GM20000 (cell line): ENCODE results near the gene S100A1.

ENCODE experiments used
- DNase-seq: peaks from one replicate; pipeline ENCODE4 v3.0.0; 2012; ENCODE audit warnings: low spot score
- CTCF ChIP-seq: IDR thresholded peaks from 2 replicates; pipeline ENCODE4 v1.5.1; 2012; ENCODE audit warnings: mild to moderate bottlenecking, control low read depth; ENCODE audit errors: extremely low read depth, missing control alignments

The S100A1 gene

GRCh38 chr1:153679337-153680119, 51.3 kb downstream of the S100A1 start:
- DNase-seq: peak; percentile 54
- TF ChIP-seq CTCF: no peak

- no peak for DNase-seq
- TF ChIP-seq CTCF: no peak
These were observed 51.8 kb downstream of the S100A1 start for GRCh38 chr1:153680120-153680403.
